ENCODE data around the gene TNS3.

TNS3 gene

DNA sequence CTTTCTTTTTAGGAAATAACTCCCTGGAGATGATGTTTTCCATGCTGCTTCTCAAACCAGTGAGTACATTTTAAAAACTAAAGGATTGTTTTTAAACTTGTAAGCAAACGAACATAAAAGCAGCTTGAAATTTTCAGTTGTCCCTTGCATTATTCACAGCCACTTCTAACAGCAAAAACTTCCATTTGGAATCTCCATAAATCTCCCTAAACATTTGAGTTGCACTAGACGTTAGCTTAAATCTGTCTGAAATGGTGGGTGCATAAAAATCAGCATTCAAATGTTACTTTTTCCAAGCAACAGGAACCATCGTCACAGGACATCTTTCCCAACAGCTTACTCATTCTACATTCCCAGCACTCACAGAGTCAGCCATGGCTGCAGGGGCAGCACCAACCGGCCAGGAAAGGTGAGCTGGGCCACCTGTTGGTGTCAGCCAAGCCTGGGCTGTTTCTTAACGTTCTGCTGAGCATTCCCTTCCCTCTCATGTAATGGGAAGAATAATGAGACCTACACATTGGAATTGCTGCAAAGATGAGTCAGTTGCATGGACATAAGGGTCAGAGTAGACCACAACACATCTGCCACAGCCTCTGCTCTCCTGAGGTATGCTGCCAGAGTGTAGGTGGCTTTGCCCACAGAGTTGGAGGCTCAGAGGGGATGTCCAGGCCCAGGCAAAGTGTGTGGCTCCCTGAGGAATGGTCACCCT lies 163.2 kb downstream of the TNS3 start:
- DNase-seq, result no peak

DNA sequence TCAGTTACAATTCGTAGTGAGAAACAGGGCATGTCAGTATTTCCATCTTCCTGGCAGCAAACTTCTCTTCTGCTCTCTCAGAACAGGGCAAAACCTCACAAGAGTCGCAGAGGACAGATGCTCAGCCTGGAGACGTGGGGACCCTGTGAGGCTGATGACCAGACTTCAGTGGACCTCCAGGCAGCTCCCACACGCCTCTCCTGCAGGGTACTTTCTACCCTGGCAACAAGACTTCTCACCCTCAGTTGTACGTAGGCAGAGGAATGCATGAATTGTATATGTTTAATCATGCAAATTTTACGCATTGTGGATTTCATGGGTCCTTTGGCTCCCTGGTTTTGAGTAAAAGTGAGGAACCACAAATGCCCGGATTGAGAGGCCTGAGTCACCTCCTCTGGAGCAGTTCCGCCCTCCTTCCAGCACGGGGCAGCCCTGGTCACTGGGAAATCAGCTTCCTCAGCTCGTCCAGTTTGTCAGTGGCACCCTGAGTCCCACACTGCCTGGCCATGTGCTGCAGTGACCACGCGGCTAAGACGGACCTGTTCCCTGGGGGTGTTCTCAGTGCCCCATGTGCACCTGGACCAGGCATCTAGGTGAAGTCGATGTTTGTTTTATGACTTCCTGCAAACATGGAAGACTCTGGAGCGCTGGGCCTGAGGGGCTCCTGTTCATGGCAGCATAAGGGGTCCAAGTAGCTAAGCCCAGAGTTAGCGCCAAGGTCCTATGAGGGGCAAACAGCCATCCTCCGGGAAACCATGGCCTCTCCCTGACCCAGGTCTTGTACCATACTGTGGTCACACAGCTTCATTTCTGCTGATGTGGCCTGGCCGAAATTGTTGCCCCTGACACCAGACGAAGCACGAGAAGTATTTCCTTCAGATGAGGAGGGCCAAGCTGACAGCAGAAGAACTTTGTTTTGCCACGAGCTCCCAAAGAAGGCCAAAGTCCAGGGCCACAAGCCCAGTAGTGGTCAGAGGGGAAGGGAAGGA lies 165.1 kb downstream of the TNS3 start:
- DNase-seq, result no peak

DNA sequence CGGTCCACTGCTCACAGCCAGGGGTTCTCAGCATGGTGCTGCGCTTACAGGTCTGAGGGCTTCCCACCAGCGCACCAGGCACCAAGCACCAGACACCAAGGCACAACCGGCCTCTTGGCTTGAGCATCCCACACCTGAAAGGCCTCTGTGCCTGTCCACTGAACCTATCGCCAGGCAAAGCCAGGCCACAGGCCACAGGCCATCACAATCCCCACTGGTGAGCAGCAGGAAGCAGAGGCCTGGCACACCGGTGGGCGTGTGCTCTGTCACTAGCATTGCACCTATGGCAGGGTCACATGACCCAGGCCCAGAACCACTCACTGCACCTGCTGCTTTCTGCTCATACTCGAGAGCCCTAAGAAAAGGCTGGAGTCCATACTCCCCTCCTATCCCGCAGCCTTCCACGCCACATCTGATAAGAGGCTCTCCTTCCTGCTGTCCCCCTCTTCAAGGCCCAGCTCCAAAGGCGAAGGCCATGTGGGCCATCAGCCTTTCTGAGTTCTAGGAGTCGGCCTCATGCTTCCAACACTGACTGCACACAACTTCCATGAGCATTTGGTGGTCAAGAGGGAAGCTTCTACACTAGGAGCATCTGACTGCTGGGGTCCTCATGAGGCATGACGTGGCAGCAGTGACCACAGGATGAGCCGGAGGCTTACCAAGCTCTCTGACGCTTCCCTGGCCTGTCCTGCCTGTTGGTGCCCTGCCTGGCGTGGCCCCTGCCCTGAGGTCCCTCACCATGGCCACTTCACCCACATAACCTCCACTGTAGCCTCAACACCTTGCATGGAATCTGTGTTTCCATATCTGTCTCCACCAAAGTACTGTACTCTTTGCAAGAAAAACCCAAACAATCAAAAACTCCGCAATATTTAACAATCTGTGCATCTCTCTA lies 166.3 kb downstream of the TNS3 start:
- DNase-seq, result no peak

DNA sequence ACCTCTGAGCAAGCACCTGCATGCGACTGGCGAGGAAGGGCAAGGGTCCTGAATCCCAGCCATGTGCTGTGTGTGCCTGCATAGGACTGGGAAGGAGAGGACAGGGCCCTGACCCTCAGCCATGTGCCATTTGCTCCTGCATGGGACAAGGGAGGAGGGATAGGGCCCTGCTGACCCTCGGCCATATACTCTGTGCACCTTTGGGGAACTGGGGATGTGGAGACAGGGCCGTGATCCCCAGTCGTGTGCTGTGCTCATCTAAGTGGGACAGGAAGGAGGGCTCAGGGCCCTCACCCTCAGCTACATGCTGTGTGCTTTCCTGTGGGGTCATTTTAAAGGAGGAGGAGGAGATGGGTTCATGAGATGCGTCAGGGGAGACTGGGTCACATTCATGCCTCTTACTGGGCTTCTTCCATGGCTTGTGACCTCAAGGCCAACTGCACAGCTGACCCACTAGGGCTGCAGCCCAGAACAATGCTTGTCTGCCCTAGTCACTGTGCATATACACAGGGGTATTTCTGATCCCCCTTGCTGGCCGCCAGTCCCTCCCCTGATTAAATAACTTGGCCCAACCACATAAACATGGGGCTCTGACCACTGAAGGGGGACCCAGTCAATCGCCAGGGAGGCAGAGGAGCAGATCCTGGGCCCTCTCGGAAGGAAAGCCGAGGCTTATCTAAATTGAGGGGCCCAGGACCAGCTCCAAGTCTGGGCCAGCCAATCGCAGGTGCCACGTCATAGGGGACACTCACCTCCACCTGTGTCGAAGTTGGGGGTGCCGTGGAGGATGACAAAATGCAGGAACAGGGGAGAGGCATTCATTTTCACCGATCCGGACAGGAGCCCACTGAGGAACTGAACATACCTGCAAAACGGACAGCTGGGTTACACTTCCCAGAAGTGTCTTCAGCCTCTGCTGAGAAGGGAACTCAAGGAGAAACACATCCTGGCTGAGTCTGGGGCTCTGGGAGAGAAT lies 167.3 kb downstream of the TNS3 start:
- no peak for DNase-seq

DNA sequence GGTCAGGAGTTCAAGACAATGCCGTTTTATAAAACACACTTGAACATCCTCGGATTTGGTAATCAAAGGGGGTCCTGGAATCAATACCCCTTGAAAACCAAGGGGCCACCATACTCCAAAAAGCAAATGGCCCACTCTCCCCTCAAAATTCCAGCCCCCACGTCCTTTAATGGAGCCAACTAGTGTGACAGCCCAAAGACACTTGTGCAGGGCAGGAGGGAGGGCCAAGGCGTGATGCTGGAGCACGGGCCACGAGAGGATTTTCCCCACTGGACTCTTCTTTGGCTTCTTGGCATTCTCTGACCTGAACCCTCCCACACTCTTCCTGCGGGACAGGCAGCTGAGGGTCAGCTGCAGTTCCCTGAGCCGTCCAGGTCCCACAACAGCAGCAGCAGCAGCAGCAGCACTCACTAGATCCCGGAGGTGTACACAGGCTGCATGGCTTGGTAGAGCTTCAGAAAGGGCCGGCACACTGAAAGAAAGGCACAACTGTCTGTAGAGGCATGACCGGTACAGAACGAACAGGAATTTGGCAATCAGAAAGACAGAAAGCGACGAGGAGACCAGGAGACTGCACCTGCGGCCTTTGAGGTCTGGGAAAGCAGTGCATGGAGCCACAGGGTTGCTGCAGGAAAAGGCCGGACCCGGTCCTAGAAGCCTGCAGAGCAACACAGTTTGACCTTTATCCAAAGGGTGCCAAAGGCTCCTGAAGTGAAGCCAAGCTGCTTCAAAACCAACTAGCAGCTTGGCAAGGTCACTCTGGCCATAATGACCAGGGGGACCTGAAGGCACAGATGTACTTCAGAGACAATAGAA lies 168.2 kb downstream of the TNS3 start:
- DNase-seq, result no peak

DNA sequence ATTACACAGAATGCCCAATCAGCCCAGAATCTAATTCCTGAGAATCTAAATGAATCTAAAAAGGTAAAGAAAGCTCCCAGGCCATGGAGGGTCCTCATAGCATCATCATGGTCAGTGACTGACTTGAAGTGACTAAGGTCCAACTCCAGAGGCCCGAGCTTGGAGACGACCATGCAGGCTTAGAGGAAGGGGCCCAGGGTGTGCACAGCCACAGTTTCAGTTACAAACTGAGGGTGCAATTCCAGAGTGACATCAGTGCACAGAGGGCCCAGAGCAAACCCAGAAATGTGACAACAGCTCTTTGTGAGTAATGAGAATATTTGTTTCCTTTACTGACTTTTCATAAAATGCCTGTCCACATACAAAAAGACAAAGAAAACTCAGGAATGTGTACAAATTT lies 170.0 kb downstream of the TNS3 start:
- DNase-seq, result no peak

DNA sequence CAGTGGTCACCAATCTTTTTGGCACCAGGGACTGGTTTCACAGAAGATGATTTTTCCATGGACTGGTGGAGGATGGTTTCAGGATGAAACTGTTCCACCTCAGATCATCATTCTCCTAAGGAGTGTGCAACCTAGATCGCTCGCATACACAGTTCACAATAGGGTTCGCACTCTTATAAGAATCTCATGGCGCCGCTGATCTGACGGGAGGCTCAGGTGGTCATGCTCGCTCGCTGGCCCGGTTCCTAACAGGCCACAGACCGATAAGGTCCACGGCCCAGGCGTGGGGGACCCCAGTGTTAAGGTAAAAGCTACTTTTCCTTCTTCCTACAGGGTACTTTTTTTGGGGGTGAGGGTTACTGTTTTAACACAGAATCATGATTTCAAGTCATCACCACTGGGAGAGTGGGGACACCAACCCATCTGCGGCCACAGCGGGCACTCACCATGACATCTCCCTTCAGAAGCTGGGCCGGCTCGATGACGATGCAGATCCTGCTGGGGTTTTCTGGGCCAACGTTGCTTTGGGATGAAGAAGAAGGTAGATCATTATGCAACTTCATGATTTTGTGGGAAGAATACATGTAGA lies 170.5 kb downstream of the TNS3 start:
- no peak for DNase-seq

DNA sequence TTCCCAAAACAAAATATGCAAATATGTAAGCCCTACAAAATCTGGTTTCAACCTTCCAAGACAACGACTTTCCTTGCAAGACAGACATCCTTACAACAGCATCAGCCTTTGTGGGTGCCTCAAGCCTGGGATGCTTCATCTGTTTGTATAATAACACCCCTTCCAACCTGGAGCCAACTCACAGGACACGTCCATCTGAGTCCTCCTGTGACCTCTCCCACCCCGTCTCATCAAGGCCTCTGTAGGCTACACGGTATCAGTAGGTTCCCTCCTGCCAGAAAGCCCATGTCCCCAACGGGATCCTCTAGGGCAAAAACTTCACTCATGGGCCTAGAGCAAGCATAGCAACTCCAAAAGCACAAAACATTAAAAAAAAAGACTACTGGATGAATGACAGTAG lies 173.2 kb downstream of the TNS3 start:
- no peak for DNase-seq

DNA sequence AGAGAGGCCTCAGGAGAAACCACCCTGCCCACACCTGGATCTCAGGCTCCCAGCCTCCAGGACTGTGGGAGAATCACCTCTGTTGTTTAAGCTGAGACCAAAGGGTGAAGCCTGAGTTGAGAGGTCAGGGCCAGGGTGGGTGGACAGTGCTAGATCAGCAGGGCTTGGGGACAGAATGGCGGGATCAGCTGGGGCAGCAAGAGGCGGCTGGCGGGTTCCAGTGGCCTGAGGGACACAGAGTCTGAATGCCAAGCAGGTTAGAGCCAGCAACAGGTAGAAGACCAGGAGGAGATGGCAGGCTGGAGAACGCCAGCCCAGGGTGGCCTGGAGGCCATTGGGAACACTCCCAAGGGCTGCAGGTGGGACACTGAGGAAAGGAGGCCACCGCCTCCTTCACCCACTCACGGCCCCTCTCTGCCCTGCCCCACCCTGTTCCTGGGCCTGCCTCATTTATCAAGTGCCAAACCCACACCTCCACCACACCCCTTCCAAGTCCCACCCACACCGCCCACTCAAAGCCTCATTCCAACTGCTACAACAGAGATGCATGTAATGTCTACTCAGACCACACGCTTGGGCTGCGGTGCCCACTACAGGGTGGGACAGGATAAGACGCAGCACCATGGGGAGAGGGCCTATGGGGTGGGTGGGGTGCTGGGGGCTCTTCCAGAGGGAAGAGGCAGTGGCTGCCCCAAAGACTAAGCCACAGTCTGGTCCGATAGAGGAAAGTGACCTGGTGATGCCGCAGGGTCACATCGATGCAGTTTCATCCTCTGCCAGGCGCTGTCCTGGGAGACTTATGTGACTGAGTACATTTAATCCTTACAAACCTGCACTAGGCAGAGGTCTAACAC lies 173.9 kb downstream of the TNS3 start:
- DNase-seq, result no peak

DNA sequence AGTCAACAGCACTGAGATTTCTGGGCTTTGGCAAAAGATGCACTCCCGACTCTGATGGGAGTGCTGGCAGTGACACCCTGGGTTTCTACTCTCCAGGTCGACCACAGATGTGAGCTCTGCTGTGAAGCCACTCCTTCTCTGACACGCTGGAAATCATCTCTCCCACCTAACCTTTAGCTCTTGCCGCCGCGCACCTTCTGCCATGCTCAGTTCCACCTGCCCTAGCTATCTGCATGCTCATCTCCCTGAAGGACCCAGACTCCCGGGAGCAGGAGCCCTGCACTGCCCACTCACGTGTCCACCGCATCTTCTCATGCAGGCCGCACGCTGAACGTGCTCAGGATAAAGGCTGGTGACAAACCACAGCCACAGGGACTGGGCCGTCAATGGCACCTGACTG lies 174.8 kb downstream of the TNS3 start:
- no peak for DNase-seq

DNA sequence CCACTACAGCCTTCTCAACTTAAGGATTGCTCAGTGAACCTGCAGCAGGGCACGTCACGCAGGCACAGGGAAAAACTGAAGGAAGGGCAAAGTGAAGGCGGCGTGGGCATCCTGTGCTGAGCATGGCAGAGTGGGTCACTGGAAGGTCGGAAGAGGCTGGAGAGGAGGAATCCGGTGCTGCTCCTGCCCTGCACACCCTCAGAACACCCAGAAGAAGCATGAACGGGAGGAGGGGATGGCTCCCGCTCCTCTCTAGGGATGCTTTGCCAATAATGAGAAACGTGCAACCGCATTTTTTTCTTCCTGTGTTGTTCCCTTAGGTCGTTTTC lies 175.1 kb downstream of the TNS3 start:
- DNase-seq, result no peak

DNA sequence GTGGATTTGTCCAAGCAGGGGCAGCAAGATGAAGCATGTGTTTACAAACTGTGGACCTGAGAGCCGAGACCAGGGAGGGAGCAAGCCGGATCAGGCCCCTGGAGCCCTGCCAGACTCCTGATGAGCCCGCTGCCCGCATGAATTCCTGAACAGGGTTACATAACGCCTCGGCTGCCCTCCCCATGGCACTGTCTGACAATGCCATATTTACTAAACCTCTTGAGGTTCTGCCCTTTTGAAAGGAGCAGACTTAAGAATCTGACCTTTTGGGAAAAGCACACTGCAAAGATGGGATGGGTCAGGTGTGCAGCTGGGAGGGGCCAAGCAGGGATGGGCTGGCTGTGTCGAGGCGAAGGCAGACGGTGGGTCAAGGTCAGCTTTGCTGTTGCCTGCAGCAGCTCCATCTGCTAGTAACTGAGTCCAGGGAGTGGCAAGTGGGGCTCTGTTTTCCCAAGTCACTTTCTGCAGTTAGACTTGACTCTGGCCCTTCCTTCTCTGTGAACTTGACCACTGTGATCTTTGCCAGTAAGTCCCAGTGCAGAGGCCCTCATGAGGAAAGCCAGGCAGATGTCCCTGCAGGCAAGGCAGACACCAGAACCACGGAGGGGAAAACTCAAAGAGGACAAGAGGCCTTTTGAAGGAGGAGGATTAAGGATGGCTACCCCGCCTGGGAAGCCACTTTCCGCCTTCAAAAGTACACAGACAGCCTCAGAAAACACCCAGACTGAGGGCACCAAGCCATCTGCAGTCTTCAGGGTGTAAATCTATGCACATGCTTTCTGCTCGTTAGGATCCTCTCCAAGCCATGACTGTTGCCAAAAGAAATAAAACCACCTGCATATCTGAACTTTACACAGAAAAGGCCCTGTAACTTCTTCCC lies 175.8 kb downstream of the TNS3 start:
- DNase-seq, result no peak

DNA sequence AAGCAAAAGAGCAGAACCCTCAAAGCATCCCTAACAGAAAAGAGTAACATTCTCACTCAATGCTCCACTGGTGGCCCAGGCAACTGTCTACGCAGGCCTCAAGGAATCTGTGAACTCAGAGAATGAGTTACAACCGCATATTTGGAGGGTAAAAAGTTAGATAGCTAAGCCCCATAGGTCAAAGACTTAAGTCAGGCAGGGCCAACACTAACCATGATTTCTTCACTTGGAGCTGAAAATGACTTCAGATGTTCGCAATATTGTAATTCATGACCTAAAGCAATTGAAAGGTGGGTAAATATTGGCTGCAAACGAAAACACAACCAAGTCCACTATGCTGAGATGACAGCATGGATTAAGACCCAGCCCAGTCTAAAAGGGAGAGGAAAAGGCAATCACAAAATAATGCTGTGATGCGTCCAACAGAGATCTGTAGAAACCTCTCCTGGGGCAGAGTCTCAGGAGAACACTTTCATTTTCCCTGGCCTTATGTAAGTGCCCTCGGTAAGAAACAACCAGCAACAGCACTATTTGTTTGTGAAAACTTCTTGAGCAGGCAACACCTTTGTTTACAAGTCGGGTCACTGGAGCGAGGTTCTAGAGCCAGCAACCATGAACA lies 176.5 kb downstream of the TNS3 start:
- no peak for DNase-seq

DNA sequence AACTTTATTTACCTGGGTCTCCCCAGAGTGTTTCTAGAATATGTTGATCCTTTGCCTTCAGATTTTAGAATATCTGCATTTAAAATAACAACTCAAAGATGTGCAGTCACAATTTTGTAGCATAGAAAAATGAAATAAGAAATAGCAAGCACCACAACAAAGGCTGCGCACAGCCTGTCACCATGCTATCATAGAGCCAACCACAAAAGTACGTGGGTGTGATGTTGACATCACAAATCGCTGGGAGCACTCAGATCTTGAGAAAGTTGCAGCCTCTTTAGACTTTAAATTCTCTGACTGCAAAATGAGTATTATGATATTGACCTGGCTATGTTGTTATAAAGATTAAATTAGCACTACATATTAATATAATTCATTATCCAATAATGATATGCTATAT lies 177.9 kb downstream of the TNS3 start:
- DNase-seq, result no peak

DNA sequence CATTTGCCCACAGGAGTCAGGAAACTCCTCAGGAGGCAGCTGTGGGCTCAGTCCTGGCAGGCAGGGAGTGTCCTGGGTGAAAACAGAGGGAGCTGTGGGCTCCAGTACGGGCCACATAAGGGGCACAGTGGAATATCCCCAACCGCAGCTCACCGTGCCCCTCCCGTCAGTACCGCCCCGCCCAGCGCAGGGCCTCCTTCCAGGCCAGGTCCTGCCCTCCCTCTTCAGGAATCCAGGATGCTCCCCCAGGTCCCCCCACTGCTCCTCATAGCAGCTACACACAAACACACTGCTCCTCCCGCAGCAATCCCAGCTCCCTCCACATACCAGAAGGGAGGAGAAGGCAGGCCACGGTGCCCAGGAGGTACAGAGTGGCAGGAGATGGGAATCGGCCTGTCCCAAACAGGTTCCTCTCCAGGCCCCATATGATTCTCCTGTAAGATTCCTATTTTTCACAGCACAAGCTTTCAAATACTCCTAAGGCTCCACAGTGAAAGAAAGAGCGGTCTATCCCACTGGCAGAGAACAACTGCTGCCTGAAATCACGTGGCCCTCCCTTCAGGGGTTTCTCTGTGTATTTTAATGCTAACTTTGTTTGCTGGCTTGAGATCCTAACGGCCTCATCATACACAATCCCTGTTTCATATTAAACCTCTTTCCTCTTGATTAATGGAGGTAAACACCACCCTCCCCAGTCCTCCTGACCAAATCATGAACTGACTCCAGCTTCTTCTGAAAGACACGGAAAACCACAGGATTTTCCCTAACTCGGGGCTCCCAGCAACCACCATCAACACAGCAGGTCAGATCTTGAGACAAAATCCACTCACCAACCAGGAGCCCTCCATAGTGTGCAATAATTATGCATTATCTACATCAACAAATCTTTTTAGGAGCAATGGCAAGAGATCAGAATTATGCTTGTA lies 178.7 kb downstream of the TNS3 start:
- no peak for DNase-seq

DNA sequence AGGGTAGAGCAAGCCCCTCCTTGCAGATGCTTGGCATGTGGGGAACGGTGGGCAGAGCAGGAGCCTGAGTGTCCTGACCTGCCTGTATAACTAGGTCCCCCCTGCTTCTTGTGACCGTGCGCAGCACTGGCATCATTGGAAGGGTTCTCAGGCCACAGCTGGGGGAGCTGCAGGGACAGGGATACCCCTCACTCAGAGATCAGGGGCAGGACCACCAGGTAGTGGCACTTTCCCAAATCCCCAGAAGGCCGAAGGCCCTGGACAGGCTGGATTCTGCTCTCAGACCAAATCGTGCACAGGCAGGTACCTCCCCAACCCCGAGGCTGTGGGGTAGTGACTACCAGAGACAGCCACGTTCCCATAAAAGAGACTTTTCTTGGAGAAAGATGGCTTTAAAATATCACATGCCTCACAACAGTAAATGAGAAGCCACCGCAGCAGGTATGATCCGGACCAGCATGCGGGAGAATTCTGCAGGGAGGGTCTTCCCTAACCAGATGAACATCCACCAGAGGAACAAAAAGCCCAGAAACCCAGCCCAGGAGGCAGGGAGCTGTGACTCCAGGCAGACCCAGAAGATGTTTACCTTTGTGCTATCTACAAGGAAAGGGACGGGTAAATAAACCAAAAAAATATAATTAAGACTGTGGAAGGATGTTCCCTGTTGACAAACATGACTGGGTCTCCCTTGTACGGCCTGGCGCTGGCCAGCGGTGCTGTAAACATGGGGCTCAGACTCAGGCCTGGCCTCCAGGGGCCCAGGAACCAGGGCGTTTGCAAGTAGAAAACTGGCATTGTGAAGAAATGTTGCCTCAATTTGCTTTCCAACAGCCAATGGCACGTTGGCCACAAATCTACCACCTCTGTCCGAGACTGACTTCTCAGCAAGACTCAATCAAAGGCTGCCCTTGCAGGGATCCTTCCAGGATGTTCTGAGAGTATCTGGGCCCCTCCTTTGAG lies 180.0 kb downstream of the TNS3 start:
- no peak for DNase-seq

Data from DMS79 (cell line).